Measurements from ENCODE around the gene ULK4. TPM values are rescaled to one million over a fixed set of nuclear protein-coding genes. Genes with fewer than 3 reads are reported as not detected.

ULK4 gene
- total and polyA plus RNA-seq, 9 of the 15 experiments (the other 6 are each of a cell fraction or from before 2014, with no cell fraction given), result 3.0 to 5.9 (median 3.5) TPM

GRCh38 chr3:41249318-41249717 lies 712.6 kb downstream of the ULK4 start:
- CTCF ChIA-PET (ENCODE audit: low intra/inter-chr PET ratio), result no interaction called here
- no peak for ATAC-seq
- POLR2A ChIA-PET, result no interaction called here

DNA sequence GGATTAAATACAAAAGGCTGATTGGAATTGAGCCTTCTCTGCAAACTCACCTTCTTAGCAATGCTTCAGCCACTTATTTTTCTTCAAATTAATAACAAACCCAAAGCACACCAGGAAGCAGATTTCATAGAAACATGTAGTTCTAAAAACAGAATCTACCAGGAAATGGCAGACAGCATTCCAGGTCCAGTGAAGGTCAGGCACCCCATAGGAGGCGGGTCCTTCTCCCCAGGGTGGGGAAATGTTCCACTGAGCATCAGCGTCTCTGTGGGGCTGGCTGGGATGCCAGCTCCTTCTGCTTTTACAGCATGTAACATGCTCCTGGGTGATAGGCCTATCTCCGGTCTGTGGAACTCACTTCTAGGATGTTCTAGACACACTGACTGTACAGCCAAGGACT lies 713.4 kb downstream of the ULK4 start:
- H2AFZ ChIP-seq (ENCODE audit: low read depth, low read length), result no peak overlapping the region
- H3K27me3 ChIP-seq (ENCODE audit: control insufficient read depth in 2 of 2, insufficient read depth in 2 of 2, low read length in 2 of 2), result peaks cover 4 to 26% of the 10 kb centered on the region in 2 experiments; a peak in 3 of 5 replicates
- in situ Hi-C loops (cut with MboI) (no loop called here), intact Hi-C loops (cut with micrococcal nuclease) (no loop called here)
- ChIA-PET CTCF (ENCODE audit: low intra/inter-chr PET ratio) (no interaction called here), POLR2A (interaction anchor here (1.4 kb wide), 1 partner anchor 49 kb away, joined by 4 read pairs; the partner anchor contains the start of gene CTNNB1)
- H4K20me1 ChIP-seq (replicated peaks; ENCODE audit: control insufficient read depth, insufficient read depth, low read length), result 0 out of 2 replicates have a peak, but pooled peaks cover 4% of the 10 kb centered on the region
- H3K9me3 ChIP-seq (replicated peaks; ENCODE audit: control insufficient read depth, insufficient read depth, low read depth, low read length), result no peaks in the 10 kb centered on the region
- H3K4me3 ChIP-seq, result no peak overlapping the region
- FAIRE-seq, result peak; percentile 32
- no TSS peak for BruUV-seq (replicated peaks)
- H3K79me2 ChIP-seq (ENCODE audit: control insufficient read depth, insufficient read depth, low read length), result no peaks in the 10 kb centered on the region
- no peak overlapping the region for H3K9ac ChIP-seq (ENCODE audit: insufficient read depth in 1 of 2, low read depth in 2 of 2, low read length in 2 of 2)
- H3K36me3 ChIP-seq (ENCODE audit: control insufficient read depth, insufficient read depth, low read length), result no peaks in the 10 kb centered on the region
- no peak overlapping the region for H3K27ac ChIP-seq (ENCODE audit: extremely low read depth, low read depth, low read length)
- TF ChIP-seq ZBTB2 (IDR thresholded peaks at IDR 0.05), result no peak
- TF ChIP-seq U2AF2 (optimal IDR thresholded peaks at IDR 0.05; ENCODE audit: low read depth, low read length), result no peak
- no peak for TF ChIP-seq HIVEP1 (CRISPR knock-in tag; IDR thresholded peaks at IDR 0.05)
- TF ChIP-seq GATAD2B (IDR thresholded peaks at IDR 0.05; ENCODE audit: borderline replicate concordance), result no peak
- no peak for ATAC-seq
- no peak for DNase-seq (ENCODE audit: extremely low read depth in 1 of 4, low spot score in 3 of 4)
- H3K4me2 ChIP-seq (ENCODE audit: insufficient read depth, low read length), result no peak overlapping the region
- 5% methylated on average over 3 of the region's 3 CpGs for WGBS (ENCODE audit: insufficient coverage, low coverage, missing lambda C conversion rate)
- H3K4me1 ChIP-seq (replicated peaks in 1 of 2; ENCODE audit: control insufficient read depth in 2 of 2, insufficient read depth in 2 of 2, low read length in 2 of 2), result no peaks in the 10 kb centered on the region
- H3K9me1 ChIP-seq (ENCODE audit: control insufficient read depth, insufficient read depth, low read length), result no peaks in the 10 kb centered on the region

More at GRCh38 chr3:41249318-41249717, 712.6 kb downstream of the ULK4 start:
- Histone ChIP-seq H4K20me1 (replicated peaks; ENCODE audit: control insufficient read depth, insufficient read depth, low read length) (0 out of 2 replicates have a peak, but pooled peaks cover 4% of the 10 kb centered on the region), H2AFZ (ENCODE audit: low read depth, low read length) (no peak overlapping the region), H3K27me3 (ENCODE audit: control insufficient read depth in 2 of 2, insufficient read depth in 2 of 2, low read length in 2 of 2) (peaks cover 4 to 26% of the 10 kb centered on the region in 2 experiments; a peak in 3 of 5 replicates), H3K4me3 (no peak overlapping the region), H3K9ac (ENCODE audit: insufficient read depth in 1 of 2, low read depth in 2 of 2, low read length in 2 of 2) (no peak overlapping the region), H3K4me1 (replicated peaks in 1 of 2; ENCODE audit: control insufficient read depth in 2 of 2, insufficient read depth in 2 of 2, low read length in 2 of 2) (no peaks in the 10 kb centered on the region), H3K79me2 (ENCODE audit: control insufficient read depth, insufficient read depth, low read length) (no peaks in the 10 kb centered on the region), H3K9me1 (ENCODE audit: control insufficient read depth, insufficient read depth, low read length) (no peaks in the 10 kb centered on the region), H3K9me3 (replicated peaks; ENCODE audit: control insufficient read depth, insufficient read depth, low read depth, low read length) (no peaks in the 10 kb centered on the region), H3K4me2 (ENCODE audit: insufficient read depth, low read length) (no peak overlapping the region), H3K36me3 (ENCODE audit: control insufficient read depth, insufficient read depth, low read length) (no peaks in the 10 kb centered on the region), H3K27ac (ENCODE audit: extremely low read depth, low read depth, low read length) (no peak overlapping the region)
- FAIRE-seq, result no peak
- BruUV-seq (replicated peaks), result no TSS peak
- TF ChIP-seq PURB (CRISPR knock-in tag; IDR thresholded peaks at IDR 0.05; ENCODE audit: low read depth) (no peak), TSC22D4 (tag; IDR thresholded peaks at IDR 0.05) (no peak), PHTF2 (CRISPR knock-in tag; IDR thresholded peaks at IDR 0.05) (no peak), KLF6 (CRISPR knock-in tag; IDR thresholded peaks at IDR 0.05; ENCODE audit: borderline replicate concordance) (no peak)
- in situ Hi-C loops (cut with MboI) (no loop called here), intact Hi-C loops (cut with micrococcal nuclease) (no loop called here)
- no peak for DNase-seq (ENCODE audit: extremely low read depth in 1 of 4, low spot score in 3 of 4)
- WGBS (ENCODE audit: insufficient coverage, low coverage, missing lambda C conversion rate), result 0% methylated on average over 3 of the region's 3 CpGs

All from K562 (cell line).